PC-9 (cell line): ENCODE data around the gene DYSF. TPM values are rescaled to one million over a fixed set of nuclear protein-coding genes. Genes with fewer than 3 reads are reported as not detected.

Experiments
- BruUV-seq: library from RNA; stranded (reverse); fragments of 400-500 nt; replicated peaks from 2 replicates; lab custom pipeline; 2021; lab: Mats Ljungman, UMichigan
- CTCF ChIA-PET: fragments of 300-600 bp; sonication (Branson Sonifier 250); formaldehyde crosslinking; loops from one replicate; lab custom pipeline; 2022; ENCODE audit warnings: antibody characterized with exemption; lab: Charles Lee
- POLR2A ChIA-PET: fragments of 300-600 bp; sonication (Branson Sonifier 250); formaldehyde crosslinking; loops from one replicate; lab custom pipeline; 2022; ENCODE audit warnings: antibody characterized with exemption; ENCODE audit not compliant: unreplicated experiment; lab: Charles Lee
- DNase-seq, 2 experiments: peaks; one replicate each; pipeline versions ENCODE4 v3.0.0 to v3.0.0-alpha.2; 2015 to 2022; ENCODE audit warnings: mixed read lengths in 1 of 2
- H2AFZ ChIP-seq: fragments of 200-600 bp; sonication (generic); 2 replicates; pipeline ENCODE4 v1.8.1; 2017; ENCODE audit warnings: antibody characterized with exemption
- H3F3A ChIP-seq: fragments of 200-600 bp; sonication (generic); 2 replicates; pipeline ENCODE4 v1.8.1; 2017; ENCODE audit warnings: antibody characterized with exemption, mild to moderate bottlenecking, low read depth; ENCODE audit not compliant: insufficient read depth
- H3K27ac ChIP-seq: fragments of 200-600 bp; sonication (generic); 2 replicates; pipeline ENCODE4 v1.6.1; 2016; ENCODE audit warnings: mixed run types
- H3K27me3 ChIP-seq: fragments of 200-600 bp; sonication (generic); 2 replicates; pipeline ENCODE4 v1.6.1; 2016; ENCODE audit warnings: low read depth, mixed run types; ENCODE audit not compliant: insufficient read depth
- H3K36me3 ChIP-seq: fragments of 200-600 bp; sonication (generic); 2 replicates; pipeline ENCODE4 v1.6.1; 2016; ENCODE audit warnings: low read depth, mixed run types
- H3K4me1 ChIP-seq: fragments of 200-600 bp; sonication (generic); replicated peaks from 2 replicates; pipeline ENCODE4 v1.6.1; 2016; ENCODE audit warnings: mixed run types; ENCODE audit not compliant: insufficient read depth
- H3K4me2 ChIP-seq: fragments of 200-600 bp; sonication (generic); 2 replicates; pipeline ENCODE4 v1.6.1; 2017; ENCODE audit warnings: mixed run types
- H3K4me3 ChIP-seq: fragments of 200-600 bp; sonication (generic); 2 replicates; pipeline ENCODE4 v1.6.1; 2016; ENCODE audit warnings: mixed run types
- H3K79me2 ChIP-seq: fragments of 200-600 bp; sonication (generic); 2 replicates; pipeline ENCODE4 v1.6.1; 2017; ENCODE audit warnings: low read depth, mixed run types
- H3K9me2 ChIP-seq: fragments of 200-600 bp; sonication (generic); 2 replicates; pipeline ENCODE4 v1.8.1; 2017; ENCODE audit warnings: mild to moderate bottlenecking; ENCODE audit not compliant: insufficient read depth
- H3K9me3 ChIP-seq: fragments of 200-600 bp; sonication (generic); 2 replicates; pipeline ENCODE4 v1.8.1; 2016; ENCODE audit warnings: low read depth; ENCODE audit not compliant: insufficient read depth
- H4K20me1 ChIP-seq: fragments of 200-600 bp; sonication (generic); 2 replicates; pipeline ENCODE4 v1.8.1; 2017; ENCODE audit not compliant: insufficient read depth
- EZH2 ChIP-seq: fragments of 200-600 bp; sonication (generic); IDR thresholded peaks from 2 replicates; pipeline ENCODE4 v1.8.0; 2017; ENCODE audit warnings: antibody characterized with exemption, low read depth
- intact Hi-C: fragments of 100-400 bp; cut with micrococcal nuclease; formaldehyde crosslinking; loops from one replicate; pipeline ENCODE4 v1.10.0; 2022; ENCODE audit not compliant: unreplicated experiment
- total RNA-seq: library from RNA; stranded (reverse); gene quantifications from 2 replicates; pipeline ENCODE4 v1.2.3, GENCODE V29; 2021
- TF ChIP-seq, protein P1 (sequence below): fragments of 200-600 bp; sonication (generic); conservative IDR thresholded peaks from 2 replicates; pipeline ENCODE4 v1.6.1; 2017; ENCODE audit warnings: mixed run types, antibody characterized with exemption, mild to moderate bottlenecking, moderate library complexity

The DYSF gene
- total RNA-seq, 1 experiment from 2014 or later, result 12.2 TPM

DNA sequence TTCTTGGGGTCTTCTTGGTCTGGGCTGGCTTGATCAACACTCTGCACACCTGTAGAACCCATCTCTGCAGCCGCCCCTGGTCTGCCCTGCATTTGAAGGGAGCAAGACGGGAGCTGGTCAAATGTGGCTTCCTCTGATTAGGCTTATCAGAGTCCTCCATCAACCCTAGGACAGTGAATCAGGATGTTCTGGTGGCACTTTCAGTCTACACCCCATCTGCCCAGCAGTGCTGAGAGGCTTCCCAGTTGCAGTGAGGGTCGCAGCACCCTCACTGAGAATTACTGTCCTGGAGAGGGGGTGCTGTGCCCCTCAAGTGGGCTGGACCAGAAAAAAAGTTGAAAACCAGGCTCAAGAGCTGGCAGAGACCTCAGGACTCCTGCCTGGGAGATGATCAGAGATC, 152.9 kb downstream of the DYSF start:
- ChIA-PET CTCF (interaction anchor here (0.6 to 0.7 kb wide), 2 partner anchors 9 to 84 kb away, joined by 4 to 13 read pairs; no protein-coding TSS in a partner anchor), POLR2A (no interaction called here)
- DNase-seq, result no peak
- intact Hi-C loops, result loop anchor here (5.0 to 10.0 kb wide), 3 partner anchors 44 to 531 kb away; no protein-coding TSS in a partner anchor
- Histone ChIP-seq H3K27me3 (no peaks in the 10 kb centered on the region), H4K20me1 (no peaks in the 10 kb centered on the region), H3K36me3 (no peaks in the 10 kb centered on the region), H2AFZ (no peak overlapping the region), H3K4me1 (peaks cover 14% of the 10 kb centered on the region), H3K27ac (no peak overlapping the region), H3K4me2 (no peak overlapping the region), H3K4me3 (no peak overlapping the region), H3K79me2 (no peaks in the 10 kb centered on the region), H3K9me3 (no peaks in the 10 kb centered on the region), H3K9me2 (no peaks in the 10 kb centered on the region), H3F3A (peaks cover 16% of the 10 kb centered on the region)
- TF ChIP-seq, protein P1, sequence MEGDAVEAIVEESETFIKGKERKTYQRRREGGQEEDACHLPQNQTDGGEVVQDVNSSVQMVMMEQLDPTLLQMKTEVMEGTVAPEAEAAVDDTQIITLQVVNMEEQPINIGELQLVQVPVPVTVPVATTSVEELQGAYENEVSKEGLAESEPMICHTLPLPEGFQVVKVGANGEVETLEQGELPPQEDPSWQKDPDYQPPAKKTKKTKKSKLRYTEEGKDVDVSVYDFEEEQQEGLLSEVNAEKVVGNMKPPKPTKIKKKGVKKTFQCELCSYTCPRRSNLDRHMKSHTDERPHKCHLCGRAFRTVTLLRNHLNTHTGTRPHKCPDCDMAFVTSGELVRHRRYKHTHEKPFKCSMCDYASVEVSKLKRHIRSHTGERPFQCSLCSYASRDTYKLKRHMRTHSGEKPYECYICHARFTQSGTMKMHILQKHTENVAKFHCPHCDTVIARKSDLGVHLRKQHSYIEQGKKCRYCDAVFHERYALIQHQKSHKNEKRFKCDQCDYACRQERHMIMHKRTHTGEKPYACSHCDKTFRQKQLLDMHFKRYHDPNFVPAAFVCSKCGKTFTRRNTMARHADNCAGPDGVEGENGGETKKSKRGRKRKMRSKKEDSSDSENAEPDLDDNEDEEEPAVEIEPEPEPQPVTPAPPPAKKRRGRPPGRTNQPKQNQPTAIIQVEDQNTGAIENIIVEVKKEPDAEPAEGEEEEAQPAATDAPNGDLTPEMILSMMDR, result no peak
- TF ChIP-seq EZH2, result no peak
- BruUV-seq, result no TSS peak

DNA sequence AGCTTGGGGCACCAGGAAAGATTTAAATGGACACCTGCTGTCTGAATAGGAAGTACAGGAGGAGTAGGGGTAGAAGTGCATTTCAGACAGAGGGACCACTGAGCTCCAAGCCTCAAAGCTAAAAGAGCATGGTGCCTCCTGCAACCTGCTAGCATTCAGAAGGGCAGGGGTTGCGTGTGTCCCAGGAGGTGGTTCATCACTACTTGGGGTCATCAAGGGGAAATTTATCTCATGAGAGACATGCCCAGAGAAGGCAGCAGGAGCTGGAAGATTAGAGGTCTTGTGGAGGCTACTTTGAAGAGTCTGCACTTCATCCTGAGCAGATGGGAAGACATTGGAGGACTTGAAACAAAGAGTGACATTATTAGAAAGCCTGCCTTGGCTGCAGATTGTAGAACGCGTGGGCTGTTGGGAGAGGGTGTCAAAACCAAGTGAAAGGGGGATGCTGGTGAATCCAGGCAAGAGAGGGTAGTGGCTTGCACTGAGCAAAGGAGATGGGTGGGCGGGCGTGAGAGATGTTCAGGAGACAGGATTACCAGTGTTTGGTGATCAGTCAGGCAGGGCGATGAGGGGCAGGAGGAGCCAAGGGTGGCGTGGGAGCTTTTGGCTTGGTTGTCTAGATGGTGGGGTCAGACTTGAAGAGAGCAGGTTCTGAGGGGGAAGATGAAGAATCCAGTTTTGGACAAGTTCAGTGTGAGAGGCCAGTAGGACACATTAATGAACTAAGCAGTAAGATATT, 154.0 kb downstream of the DYSF start:
- Histone ChIP-seq H3K9me2 (no peaks in the 10 kb centered on the region), H3K9me3 (no peaks in the 10 kb centered on the region), H4K20me1 (no peaks in the 10 kb centered on the region), H3K4me2 (no peak overlapping the region), H3K27me3 (no peaks in the 10 kb centered on the region), H3K27ac (no peak overlapping the region), H3F3A (peaks cover 16% of the 10 kb centered on the region), H3K4me1 (peaks cover 14% of the 10 kb centered on the region), H2AFZ (no peak overlapping the region), H3K36me3 (no peaks in the 10 kb centered on the region), H3K4me3 (no peak overlapping the region), H3K79me2 (no peaks in the 10 kb centered on the region)
- DNase-seq, result no peak
- CTCF ChIA-PET, result no interaction called here
- no TSS peak for BruUV-seq
- POLR2A ChIA-PET, result no interaction called here
- TF ChIP-seq, protein P1, result no peak
- TF ChIP-seq EZH2, result no peak
- intact Hi-C loops, result loop anchor here (5.0 to 10.0 kb wide), 3 partner anchors 45 to 530 kb away; no protein-coding TSS in a partner anchor

DNA sequence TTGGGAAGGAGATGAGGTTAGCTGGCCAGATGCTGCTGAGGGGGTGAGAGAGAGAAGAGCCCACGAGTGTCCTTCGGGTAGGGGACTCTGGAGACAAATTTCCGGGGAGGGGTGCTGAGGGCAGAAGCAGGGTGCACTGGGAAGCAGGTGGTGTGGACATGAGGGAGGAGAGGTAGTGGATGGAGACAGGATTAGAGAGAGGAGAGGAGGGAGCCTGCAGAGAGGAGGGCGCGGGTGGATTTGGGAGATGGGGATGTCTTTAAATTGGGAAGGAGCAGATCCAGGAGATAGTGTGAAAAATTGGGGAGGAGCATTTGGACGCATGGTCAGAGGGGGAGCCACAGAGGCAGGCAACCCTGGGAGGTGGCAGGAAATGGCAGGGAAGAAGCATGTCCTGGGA, 154.7 kb downstream of the DYSF start:
- Histone ChIP-seq H3K4me3 (no peak overlapping the region), H3K36me3 (no peaks in the 10 kb centered on the region), H3K79me2 (no peaks in the 10 kb centered on the region), H3K9me2 (no peaks in the 10 kb centered on the region), H2AFZ (no peak overlapping the region), H3K27ac (no peak overlapping the region), H3F3A (peaks cover 16% of the 10 kb centered on the region), H3K4me1 (peaks cover 14% of the 10 kb centered on the region), H3K27me3 (no peaks in the 10 kb centered on the region), H3K4me2 (no peak overlapping the region), H3K9me3 (no peaks in the 10 kb centered on the region), H4K20me1 (no peaks in the 10 kb centered on the region)
- intact Hi-C loops, result loop anchor here (5.0 to 10.0 kb wide), 3 partner anchors 46 to 529 kb away; no protein-coding TSS in a partner anchor
- ChIA-PET POLR2A (no interaction called here), CTCF (no interaction called here)
- no peak for TF ChIP-seq EZH2
- TF ChIP-seq, protein P1, result no peak
- no peak for DNase-seq
- no TSS peak for BruUV-seq
